Glomerular visceral epithelial cell (primary cell): Measurements from ENCODE around the gene ARL6IP4.

Experiments
- DNase-seq: peaks from one replicate; pipeline ENCODE4 v3.0.0-alpha.2; 2016; ENCODE audit errors: extremely low spot score

Gene ARL6IP4

DNA sequence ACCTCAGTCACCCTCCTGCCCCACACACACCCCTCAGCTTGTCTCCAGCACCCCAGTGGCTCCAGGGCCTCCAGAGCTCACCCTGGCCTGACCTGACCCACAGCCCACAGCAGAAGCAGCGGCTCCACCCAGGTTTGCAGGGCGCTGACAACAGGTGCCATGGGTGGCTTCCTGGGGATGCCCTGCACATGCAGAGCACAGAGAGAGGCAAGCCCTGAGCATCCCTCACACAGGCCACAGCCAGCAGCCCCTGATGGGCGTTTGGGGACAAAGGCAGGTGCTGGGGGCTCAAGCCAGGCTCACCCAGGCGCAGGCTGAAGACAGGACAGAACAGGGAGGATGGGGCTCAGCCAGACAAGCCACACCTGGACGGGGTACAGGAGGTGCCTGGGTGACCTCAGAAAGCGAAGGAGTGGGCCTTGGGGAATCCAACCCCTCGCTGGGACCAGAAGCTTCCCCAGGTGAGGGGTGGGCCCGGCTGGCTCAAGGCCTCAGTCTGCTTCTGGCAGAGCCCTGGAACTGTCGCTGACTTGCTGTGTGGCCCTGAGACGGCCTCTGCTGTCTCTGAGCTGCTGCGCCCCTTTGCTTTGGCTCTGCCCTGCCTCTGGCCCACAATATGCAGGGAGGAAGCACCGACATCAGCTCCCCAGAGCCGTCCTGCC, 10.6 kb downstream of the ARL6IP4 start:
- DNase-seq, result no peak

DNA sequence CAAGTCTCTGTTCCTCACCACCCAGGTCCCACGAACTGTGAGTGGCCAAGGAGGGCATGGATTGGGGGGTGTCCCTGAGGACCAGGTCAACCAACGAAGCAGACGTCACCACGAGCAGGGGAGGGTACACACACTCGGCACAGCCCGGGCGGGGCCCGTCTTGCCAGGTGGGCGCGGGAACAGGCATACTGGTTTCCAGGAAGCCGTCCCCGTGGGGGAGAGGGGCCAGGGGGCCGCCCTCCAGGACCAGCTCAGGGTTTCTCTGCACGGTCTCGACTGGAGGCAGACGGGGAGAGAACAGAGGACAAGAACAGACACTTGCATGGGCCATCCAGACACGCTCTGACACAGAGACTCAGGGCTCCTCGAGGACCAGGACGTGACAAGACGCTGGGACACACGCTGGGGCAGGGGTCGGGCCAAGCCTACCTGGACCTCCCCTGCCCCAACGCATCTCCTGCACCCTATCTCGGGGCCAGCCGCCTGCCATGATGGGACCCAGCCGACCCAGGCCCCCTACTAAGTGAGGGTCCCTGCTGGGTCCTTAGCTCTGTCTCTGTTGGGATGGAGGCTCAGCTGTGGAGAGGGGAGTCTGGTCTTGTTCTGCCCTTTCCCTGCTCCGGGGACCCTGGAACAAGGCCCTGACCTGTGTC, 11.3 kb downstream of the ARL6IP4 start:
- DNase-seq, result no peak

DNA sequence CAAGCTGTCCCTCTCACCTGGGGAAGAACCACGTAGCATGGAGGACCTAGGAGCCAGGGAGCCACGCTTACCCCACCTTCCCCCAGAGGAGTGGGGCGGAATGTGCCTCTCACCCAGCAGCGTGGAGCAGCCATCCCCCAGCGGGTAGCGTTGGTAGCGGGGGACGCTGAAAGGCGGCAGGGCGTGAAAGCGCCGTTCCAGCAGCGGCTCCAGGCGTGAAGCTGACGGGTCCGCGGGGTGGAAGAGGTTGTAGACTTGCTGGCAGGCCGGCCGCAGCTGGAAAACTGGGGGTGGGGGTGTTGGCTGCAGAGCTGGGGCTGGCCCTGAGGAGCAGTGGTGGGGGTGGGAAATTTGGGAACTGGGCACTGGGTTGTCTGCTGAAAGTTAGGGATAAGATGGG, 11.9 kb downstream of the ARL6IP4 start:
- DNase-seq, result no peak

DNA sequence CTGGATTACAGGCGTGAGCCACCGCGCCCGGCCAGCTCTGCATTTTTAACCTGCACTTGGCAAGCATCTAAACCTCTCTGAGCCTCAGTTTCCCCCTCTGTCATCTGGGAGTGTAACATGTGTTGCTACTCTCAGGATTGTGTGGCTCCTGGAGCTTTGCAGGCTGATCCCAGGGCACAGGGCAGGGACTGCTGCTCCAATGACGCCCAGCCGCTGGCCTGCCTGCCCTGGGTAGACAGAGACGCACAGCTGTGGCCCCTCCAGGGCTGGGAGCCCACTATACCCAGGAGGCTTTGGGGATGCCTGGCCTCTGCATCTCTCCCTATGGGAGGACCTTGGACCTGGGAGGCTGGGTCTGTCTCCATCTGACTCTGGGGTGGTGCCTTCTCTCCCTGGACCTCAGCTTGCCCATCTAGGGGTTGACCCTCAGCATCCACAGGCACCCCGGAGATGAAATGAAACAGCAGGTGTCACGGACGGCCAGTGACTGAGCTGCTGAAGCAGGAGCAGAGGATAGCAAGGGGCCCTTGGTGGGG, 13.7 kb downstream of the ARL6IP4 start:
- no peak for DNase-seq

DNA sequence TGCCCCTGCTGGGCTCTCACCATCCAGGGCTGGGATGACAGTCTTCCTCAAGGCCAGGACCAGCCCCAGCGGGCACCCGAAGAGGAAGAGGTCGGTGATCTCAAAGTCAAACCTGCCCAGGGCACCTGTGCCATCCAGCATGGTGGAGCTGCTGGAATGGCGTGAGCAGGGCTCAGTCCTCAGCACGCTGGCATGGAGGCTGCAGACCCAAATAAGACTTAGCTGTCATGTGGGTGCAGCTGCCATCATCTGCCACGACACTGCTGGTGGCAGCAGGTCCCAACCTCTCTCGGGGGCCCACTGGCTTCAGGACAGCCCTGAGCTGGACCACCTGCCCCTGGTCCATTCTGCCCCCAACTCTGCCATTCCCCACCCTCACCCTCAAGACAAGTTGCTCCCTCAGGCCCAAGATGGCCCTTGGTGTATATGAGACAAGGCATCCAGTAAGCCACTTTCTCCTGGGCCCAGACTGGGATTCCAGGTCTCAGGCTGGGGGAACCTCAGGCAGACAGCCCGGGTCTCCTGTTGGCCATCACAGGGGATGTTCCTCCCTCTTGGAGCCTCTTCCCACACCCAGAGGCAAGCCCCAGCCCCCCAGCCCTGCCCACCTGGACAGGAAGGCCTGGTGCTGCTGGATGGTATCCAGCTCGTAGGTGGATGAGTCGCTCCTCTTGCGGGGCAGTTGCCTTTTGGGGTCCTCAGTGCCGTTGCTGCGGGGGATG, 14.5 kb downstream of the ARL6IP4 start:
- no peak for DNase-seq

DNA sequence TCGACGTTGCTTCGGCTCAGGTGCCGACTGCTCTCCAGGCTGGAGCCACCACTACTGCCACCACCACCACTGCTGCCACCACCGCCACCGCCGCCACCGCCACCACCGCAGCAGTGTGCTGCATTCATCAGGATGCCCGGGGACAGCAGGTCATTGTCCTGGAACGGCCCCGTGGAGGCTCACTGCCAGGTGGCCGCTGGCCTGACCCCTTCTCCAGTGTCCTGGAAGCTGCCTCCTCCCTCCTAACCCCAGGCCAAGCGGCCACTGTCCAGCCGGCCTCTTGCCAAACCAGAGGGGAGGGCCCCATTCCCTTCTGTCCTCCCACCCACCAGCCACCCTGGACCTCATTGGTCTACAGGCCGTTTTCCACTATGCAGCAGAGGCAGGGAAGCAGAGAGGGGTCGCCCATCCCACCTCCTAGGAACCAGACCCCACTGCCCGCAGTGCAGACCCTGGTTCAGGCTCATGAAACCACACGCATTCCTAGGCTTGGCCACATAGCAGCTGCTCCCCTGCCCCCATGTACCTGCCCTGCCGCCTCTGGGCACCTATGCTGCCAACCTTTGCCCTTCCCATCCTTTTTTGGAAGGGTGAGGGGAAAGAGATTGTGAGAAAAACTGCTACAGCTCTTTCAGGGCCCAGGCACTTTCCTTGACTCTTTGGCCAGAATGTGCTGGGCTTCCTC, 15.2 kb downstream of the ARL6IP4 start:
- no peak for DNase-seq

DNA sequence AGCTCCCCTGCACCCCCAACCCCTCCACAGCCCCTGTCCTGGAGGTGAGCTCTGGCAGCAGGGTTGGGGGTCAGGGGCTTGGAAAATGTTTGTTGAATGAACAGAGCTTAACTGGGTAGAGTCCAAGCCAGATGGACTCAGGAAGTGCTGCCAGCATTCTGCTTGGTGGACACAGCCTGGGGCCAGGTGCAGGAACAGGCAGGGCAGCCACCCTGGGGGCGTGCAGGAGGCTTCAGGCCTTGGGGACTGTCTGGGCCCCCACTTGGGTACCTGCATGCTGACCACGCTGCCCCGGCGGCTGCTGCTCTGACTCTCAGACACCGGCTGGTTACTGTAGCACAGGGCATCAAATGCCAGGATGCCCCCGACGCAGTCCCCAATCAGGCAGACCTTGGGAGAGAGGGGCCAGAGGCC, 15.7 kb downstream of the ARL6IP4 start:
- DNase-seq, result no peak

DNA sequence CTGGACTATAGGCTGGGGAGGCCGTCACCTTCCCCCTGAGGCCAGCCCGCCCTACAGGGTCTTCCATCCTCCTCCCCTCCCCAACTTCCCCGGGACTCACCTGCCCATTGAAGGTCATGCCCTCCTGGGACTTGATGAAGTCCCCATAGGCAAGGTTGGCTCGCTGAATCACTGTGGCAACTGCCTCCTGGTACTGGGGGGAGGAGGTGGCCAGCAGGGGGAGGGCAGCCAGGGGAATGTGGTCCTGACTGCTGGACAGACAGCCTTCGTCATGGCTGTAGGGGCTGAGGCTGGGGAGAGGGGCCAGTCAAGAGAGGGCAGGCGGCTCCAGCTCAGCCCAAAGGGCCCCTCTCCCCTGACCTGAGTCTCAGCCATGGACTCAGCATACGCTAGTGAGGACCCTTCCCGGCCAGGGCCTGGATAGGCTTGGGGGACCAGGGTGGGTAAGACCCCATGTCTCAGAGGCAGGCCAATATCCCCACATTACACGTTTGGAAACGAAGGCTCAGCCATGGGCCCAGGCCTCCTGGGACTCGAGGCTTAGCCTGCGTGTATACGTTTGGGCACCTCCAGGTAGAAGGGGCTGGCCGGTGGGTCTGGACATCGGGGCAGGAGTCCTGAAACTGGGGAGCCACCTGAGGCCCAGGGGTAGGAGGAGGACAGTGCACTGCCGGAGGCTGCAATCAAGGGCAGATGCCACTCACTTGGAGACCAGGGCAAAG, 16.3 kb downstream of the ARL6IP4 start:
- no peak for DNase-seq

DNA sequence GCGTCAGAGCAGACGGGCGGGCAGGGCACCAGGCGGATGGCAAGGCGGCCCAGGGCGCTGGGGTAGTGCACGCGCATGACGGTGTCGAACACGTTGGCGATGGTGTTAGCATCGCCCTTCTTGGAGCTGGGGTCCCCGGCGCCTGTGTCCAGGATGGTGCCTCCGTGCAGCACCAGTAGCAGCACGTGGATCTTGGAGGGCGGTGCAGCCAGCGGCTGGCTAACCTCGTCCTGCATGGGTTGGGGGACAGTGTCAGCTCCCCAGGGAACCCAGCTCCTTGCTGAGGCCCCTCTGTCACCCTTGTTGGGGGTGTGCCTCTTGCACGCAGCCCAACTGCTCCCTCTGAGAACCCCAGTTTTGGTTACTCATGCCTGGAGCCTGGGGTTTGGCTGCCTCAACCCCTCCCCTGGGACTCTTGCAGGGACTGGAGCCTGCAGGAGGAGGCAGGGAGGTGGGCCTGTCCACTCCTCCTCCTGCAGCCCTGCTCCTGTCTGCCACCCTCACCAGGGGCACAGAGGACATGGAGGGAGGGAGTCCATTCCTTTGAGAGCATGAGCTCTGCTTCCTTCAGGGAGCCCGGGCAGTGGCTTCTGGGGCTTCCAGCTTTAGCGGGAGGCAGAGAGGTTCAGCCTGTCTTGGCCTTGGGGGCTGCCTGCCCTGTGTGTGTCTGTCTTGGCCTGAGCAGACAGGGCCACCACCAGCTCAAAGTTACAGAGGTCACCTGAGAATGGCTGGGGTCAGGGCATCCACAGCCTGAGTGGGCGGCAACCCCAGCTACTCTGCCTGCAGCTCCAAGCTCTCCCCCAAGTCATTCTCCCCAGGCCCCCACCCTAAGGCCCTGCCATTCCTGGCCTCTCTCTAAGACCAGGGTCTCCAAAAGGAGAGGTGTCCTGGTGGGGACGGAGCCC, 17.1 kb downstream of the ARL6IP4 start:
- no peak for DNase-seq

DNA sequence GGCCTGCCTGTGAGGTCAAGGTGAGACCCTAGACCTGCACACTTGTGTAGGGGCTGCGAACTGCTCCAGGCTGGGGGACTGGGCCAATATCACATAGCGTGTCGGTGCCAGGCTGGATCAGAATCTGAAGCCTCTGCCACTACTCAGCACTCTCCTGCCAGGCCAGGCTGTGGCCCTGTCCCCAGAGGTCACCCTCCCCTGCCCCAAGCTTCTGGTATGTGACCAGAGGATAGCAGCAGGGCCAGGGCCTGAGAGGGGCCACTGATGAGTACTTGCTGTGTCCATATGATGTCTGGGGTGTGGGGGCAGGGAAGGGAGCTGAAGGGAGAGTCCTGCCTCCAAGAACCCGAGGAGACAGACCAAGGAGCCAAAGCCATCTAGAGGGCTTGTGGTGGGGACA, 17.8 kb downstream of the ARL6IP4 start:
- no peak for DNase-seq

DNA sequence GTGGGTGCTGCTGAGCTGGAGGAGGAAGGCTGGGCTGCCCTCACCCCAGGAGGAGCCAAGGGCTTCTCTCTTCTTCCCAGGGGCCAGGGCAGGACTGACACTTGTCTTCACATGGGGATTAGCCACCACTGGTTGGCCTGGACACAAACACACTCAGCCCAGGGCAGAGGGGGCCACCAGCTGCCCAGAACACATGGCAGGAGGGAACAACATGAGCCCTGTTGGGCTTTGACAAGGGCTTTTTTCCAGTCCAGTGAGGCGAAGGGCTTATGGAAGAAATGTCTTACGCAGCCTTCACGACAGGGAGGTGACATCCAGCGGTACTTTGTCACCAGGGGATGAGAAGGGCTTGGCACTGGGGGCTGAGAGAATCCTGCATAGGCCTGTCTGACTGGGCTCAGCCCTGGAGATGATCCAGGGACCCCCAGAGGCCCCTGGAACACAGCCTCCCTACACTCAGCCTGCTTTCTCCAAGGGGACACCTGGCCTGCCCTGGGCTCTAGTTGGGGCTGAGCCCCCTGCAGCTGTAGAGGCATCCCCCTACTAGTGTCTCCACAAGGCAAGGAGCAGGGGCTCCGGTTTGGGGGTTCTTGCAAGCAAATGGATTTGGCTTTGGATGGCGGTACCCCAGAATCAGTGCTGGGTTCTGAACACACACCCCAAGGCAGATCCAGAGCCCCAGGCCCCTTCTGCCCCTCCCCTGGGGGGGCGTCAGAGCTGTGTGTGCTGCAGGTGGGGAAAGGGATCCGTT, 18.9 kb downstream of the ARL6IP4 start:
- no peak for DNase-seq

DNA sequence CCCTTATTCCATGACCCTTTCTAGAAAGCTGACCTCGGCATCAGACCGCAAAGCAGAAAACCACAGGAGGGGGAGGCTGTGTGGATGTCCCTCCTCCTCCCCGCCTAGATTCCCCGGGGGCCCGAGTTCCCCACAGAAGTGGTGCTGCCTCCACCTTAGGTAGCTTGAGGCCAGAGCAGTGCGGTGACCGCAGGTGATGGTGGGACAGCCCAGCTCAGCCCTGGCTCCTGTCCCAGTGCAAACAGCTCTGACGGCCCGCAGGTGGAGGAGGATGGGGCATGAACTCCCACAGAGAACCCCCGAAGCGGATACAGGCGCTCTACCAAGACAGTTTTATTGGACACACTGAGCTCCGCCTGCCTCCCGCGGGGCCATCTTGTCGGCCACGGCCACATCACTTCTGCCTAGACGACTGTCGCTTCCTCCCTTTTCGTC, 19.5 kb downstream of the ARL6IP4 start:
- no peak for DNase-seq

DNA sequence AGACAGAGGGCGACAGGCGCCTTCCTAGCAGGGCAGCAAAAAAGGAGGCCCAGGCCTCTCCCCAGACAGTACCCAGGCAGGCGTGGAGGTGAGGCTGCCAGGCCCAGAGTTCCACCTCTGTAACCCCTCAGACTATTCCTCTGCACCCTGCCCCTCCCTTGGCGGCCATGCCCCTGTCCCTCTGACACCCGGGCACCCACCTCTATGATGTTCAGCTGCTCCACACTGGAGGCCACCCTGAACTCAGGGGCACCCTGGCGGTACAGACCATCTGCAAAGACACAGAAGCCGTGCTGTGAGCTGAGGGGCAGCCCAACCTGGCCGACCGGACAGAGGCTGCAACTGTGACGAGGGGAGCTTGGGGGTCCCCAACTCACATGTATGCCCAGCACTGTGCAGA, 20.1 kb downstream of the ARL6IP4 start:
- DNase-seq, result no peak

DNA sequence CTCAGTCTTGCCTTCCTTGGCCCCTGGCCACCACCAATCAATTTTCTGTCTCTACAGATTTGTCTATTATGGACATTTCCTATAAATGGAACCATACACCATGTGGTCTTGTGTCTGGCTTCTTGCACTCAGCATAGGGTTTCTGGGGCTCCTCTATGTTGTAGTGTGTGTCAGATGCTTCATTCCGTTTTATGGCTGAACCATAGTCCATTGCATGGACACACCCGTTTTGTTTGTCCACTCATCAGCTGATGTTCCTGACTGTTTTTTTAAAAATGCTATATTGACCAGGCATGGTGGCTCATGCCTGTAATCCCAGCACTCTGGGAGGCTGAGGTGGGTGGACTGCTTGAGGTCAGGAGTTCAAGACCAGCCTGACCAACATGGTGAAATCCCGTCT, 21.0 kb downstream of the ARL6IP4 start:
- no peak for DNase-seq

DNA sequence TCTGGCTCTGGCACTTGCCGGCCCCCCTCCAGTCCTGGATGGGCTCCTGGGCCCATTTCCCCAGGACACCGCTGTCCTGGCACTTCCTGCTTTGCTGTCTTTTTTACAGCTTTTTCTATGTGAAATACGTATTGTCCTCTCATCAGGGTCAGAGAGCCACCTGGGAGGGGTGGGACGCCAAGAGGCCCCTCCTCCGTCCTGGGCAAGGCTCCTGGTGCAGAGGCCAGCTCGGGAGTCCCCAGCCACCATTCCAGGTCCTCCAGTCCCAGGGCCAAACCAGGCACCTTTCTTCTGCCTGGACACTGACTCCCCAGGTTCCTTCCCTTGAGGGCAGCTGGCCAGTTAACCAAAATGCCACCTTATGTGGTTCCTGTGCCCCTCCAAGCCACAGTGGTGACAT, 22.8 kb downstream of the ARL6IP4 start:
- no peak for DNase-seq

DNA sequence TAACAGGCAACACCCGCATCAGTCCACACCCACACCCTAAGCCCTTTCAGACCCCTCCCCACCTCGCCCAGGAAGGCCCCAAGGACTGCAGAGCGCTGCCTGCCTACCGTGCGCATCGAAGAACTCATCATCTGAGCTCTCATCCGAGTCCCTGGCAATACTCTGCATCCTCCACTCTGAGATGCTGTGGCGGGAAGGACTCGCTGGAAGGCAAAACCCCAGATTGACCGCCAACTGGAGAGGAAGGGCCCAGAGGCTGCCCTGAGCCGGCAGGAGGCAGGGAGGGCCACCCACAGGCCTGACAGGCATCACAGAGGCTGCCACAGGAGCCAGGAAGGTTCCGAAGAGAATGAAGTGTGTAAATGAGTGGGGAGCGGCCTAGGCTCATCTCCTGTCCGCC, 23.8 kb downstream of the ARL6IP4 start:
- DNase-seq, result no peak

DNA sequence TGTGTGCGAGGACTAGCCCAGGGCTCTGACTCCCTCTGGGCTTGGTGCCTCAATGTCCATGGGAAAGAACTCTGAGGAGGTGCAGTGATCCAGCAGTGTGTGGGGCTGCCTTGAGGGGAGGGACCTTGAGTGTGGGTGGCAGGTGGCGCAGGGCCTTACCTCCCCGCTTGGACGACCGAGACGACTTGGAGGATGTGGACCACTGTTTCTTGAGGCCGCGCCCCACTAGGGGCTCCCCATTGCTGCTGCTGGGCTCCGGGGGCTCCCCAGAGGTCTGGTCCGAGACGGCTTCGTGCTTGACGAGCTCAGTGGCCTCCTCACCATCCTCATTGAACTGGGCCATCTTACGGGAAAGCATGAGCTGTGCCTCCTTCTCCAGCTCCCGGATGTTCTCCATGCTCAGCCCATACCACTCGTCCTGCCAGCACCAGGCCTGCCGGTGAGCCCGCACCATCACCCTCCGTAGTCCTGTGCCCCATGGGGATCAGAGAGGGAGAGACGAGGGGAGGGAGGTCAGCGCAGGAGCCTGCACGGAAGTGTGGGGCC, 24.7 kb downstream of the ARL6IP4 start:
- DNase-seq, result no peak

DNA sequence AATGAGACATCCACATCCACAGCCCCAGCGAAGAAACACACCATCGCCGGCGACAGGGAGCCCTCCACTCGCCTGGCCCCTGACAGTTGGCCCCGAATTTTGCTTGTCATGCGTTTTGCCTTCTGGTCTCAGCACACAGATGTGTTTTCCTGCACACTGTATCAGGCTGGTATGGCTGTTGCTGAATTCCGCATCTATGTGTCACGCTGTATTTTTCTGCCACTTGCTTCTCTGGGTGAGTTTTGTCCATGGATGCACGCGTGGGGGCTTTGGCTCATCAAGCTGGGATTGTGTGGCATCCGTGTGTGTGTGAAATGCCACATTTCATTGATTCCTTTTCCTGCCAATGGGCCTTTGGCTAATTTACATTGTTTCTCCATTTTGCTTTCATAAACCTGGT, 26.5 kb downstream of the ARL6IP4 start:
- peak; percentile 11 for DNase-seq

DNA sequence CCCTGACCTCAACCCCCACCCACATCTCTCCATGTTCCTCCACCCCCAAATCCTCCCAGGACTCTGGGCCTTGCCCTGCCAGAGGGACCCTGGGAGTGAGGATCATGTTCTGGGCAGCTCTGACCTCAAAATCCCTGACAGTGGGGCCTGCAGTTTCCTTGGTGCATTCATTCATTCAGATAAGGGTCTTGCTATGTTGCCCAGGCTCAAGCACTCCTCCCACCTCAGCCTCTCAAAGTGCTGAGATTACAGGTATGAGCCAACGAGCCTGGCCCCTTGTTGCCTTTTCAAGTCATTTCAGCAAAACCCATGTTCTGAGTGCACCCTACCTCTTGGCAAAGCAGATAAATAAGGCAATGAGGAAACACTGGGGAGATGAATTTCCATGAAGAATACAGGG, 29.6 kb downstream of the ARL6IP4 start:
- no peak for DNase-seq

DNA sequence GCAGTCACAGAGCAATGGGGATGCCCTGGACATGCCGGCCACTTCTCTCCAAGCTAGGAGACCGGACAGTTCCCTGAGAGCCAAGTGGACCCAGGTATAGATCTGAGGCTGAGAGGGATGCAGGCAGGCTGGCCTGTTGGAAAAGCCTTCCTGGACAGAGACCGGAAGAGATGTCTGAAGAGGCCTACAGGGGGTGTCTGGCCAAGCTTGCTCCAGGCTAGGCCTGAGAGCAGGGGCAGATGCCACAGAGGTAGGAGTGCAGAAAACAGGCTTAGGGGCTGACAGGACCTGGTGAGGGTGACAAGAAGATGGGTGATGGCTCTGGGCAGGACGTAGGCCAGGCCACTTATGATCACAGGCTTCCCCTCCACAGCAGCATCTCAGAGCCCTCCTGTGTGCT, 30.2 kb downstream of the ARL6IP4 start:
- DNase-seq, result no peak
